Measurements from ENCODE around the gene GASK1A. TPM values are rescaled to one million over a fixed set of nuclear protein-coding genes. Genes with fewer than 3 reads are reported as not detected.

Gene GASK1A
- total and polyA plus RNA-seq, 2 donors (not counting 3 experiments of a cell fraction or from before 2014, with no cell fraction given): 0.04 TPM; not detected in 1

DNA sequence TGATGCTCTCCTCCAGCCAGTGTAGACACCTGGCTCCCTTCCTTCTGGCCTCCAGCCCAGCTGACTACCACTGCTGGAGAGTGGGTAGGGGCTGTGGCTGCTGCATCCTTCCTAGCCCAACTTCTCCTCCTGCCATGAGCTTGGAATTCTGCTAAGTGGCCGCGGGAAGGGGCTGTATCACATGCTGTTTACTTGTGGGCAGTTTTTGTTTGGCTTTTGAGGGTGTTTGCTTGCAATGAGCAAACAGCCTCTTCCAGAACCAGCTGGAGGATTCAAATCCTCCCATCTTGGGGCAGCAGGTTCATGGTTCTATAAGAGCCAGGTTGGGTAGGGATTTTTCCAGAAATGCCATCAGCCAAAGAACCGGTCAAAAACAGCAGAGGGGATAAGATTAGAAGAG is 9.0 kb downstream of the GASK1A start:
- Histone ChIP-seq H3K4me1 (ENCODE audit: control insufficient read depth, extremely low read depth, insufficient read depth, low read length) (no peaks in the 10 kb centered on the region), H3K36me3 (ENCODE audit: control insufficient read depth in 2 of 2, extremely low read depth in 1 of 2, insufficient read depth in 2 of 2, low read length in 2 of 2) (no peaks in the 10 kb centered on the region), H4K20me1 (replicated peaks; ENCODE audit: control insufficient read depth, extremely low read depth, insufficient read depth, low read length) (no peaks in the 10 kb centered on the region), H3K9me3 (replicated peaks; ENCODE audit: control insufficient read depth, insufficient read depth, low read length) (no peaks in the 10 kb centered on the region), H2AFZ (ENCODE audit: low read depth, low read length) (no peak overlapping the region), H3K4me2 (ENCODE audit: insufficient read depth, low read length) (no peak overlapping the region), H3K9me1 (replicated peaks; ENCODE audit: control insufficient read depth, extremely low read depth, insufficient read depth, low read length) (no peaks in the 10 kb centered on the region), H3K9ac (replicated peaks; ENCODE audit: extremely low read depth, insufficient read depth, low read length) (no peak overlapping the region), H3K27ac (ENCODE audit: insufficient read depth, low read depth, low read length) (no peak overlapping the region), H3K79me2 (ENCODE audit: control insufficient read depth, insufficient read depth, low read length) (no peaks in the 10 kb centered on the region), H3K27me3 (ENCODE audit: control insufficient read depth in 2 of 2, insufficient read depth in 2 of 2, low read length in 2 of 2) (peaks cover 0 to 7% of the 10 kb centered on the region in 2 experiments), H3K4me3 (replicated peaks in 1 of 3; ENCODE audit: insufficient read depth in 1 of 3, low read depth in 1 of 3, low read length in 3 of 3) (no peak overlapping the region)
- DNase-seq (ENCODE audit: low read depth, low spot score): no peak
- ChIA-PET CTCF (no interaction called here), POLR2A (no interaction called here)
- intact Hi-C loops (cut with micrococcal nuclease): no loop called here
- BruUV-seq (replicated peaks): no TSS peak
- dilution Hi-C loops (cut with MboI; ENCODE audit: extremely low pct_ligation_motif_present, low sequenced_read_pairs): no loop called here
- TF ChIP-seq MYC (IDR thresholded peaks at IDR 0.05; ENCODE audit: low read depth, low read length) (no peak), MAX (IDR thresholded peaks at IDR 0.05; ENCODE audit: insufficient read depth, insufficient read length) (no peak), POLR2A (IDR thresholded peaks at IDR 0.05; ENCODE audit: low read depth, low read length) (no peak), GATA2 (IDR thresholded peaks at IDR 0.05; ENCODE audit: insufficient read depth, insufficient read length, low read depth, low read length) (no peak), FOS (IDR thresholded peaks at IDR 0.05; ENCODE audit: borderline replicate concordance, insufficient read depth, low read length) (no peak), POLR2AphosphoS5 (IDR thresholded peaks at IDR 0.05; ENCODE audit: insufficient read depth, low read depth, low read length) (no peak), JUN (IDR thresholded peaks at IDR 0.05; ENCODE audit: borderline replicate concordance, insufficient read depth, insufficient read length, low read depth) (no peak)
- TF ChIP-seq, protein P1, sequence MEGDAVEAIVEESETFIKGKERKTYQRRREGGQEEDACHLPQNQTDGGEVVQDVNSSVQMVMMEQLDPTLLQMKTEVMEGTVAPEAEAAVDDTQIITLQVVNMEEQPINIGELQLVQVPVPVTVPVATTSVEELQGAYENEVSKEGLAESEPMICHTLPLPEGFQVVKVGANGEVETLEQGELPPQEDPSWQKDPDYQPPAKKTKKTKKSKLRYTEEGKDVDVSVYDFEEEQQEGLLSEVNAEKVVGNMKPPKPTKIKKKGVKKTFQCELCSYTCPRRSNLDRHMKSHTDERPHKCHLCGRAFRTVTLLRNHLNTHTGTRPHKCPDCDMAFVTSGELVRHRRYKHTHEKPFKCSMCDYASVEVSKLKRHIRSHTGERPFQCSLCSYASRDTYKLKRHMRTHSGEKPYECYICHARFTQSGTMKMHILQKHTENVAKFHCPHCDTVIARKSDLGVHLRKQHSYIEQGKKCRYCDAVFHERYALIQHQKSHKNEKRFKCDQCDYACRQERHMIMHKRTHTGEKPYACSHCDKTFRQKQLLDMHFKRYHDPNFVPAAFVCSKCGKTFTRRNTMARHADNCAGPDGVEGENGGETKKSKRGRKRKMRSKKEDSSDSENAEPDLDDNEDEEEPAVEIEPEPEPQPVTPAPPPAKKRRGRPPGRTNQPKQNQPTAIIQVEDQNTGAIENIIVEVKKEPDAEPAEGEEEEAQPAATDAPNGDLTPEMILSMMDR (IDR thresholded peaks at IDR 0.05; ENCODE audit: extremely low read depth in 1 of 2, insufficient read depth in 1 of 2, low read depth in 1 of 2, low read length in 2 of 2): no peak
- no peak for FAIRE-seq

Data from endothelial cell of umbilical vein (primary cell).